Endothelial cell (in vitro differentiated cells): Measurements from ENCODE around the gene SULT1C2. TPM values are rescaled to one million over a fixed set of nuclear protein-coding genes. Genes with fewer than 3 reads are reported as not detected.
"Not testable (repeated sequence)": the region's sequence is repeated elsewhere in the genome, so short reads cannot be mapped to it uniquely, and the experiment has no call there.

Source experiments
- DNase-seq: peaks from one replicate; pipeline ENCODE4 v3.0.0; 2021; ENCODE audit warnings: low spot score
- H3K27ac Mint-ChIP-seq: one replicate; pipeline ENCODE4 v1.8.0; 2021; ENCODE audit warnings: mixed read lengths, inconsistent platforms; ENCODE audit not compliant: unreplicated experiment
- H3K27me3 Mint-ChIP-seq: one replicate; pipeline ENCODE4 v1.8.0; 2021; ENCODE audit warnings: mild to moderate bottlenecking, moderate library complexity, mixed read lengths, inconsistent platforms; ENCODE audit not compliant: unreplicated experiment
- H3K36me3 Mint-ChIP-seq: one replicate; pipeline ENCODE4 v1.8.0; 2021; ENCODE audit warnings: mild to moderate bottlenecking, low read depth, mixed read lengths, inconsistent platforms; ENCODE audit not compliant: unreplicated experiment
- H3K4me1 Mint-ChIP-seq: one replicate; pipeline ENCODE4 v1.8.0; 2021; ENCODE audit warnings: mild to moderate bottlenecking, mixed read lengths, inconsistent platforms; ENCODE audit not compliant: unreplicated experiment
- H3K4me3 Mint-ChIP-seq: one replicate; pipeline ENCODE4 v1.8.0; 2021; ENCODE audit warnings: mild to moderate bottlenecking, mixed read lengths, inconsistent platforms; ENCODE audit not compliant: unreplicated experiment
- H3K9me3 Mint-ChIP-seq: one replicate; pipeline ENCODE4 v1.8.0; 2021; ENCODE audit warnings: mixed read lengths, inconsistent platforms; ENCODE audit not compliant: unreplicated experiment
- total RNA-seq: library from RNA; stranded (reverse); fragmentation: NEBNext Ultra II Directional; extraction: Animal tissue kit (Norgen Biotek cat#: 25700); gene quantifications from one replicate; pipeline ENCODE4 v1.2.1, GENCODE V29; 2021; ENCODE audit not compliant: unreplicated experiment
- TF ChIP-seq, protein P1 (sequence below): fragments of 200-600 bp; sonication (generic); IDR thresholded peaks from one replicate; pipeline ENCODE4 v1.5.0; 2021; ENCODE audit warnings: antibody characterized with exemption; ENCODE audit not compliant: unreplicated experiment

The SULT1C2 gene
- total RNA-seq, 1 donor from 2014 or later: 0.85 TPM

DNA sequence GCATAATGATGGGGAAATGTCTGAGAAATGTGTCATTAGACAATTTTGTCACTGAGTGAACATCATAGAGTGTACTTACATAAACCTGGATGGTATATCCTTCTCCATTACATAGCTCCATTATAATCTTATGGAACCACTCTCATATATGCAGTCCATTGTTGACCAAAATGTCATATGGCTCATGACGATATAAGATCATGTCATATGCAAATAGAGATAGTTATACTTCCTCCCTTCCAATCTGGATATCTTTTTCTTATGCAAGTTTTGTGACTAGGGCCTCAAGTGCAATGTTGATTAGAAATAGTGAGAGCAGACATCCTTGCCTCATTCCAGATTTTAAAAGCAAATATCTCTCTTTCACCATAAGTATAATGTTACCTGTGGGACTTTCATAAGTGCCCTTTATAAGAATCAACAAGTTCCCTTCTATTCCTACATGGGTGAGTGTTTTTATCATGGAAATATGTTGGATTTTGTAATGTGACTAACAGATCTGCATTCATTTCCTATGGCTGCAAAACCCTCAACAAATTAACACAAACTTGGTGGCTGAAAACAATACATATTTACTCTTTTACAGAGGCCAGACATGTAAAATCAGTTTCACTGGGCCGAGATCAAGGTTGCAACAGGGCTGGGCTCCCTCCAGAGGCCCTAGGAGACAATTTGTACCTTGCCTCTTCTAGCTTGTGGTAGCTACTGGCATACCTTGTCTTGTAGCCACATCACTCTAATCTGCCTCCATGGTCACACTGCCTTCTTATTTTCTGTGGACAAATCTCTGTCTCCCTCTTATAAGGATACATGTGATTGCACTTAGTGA, 67.4 kb downstream of the SULT1C2 start:
- Mint-ChIP-seq H3K27me3 (peaks cover 2% of the 10 kb centered on the region), H3K4me3 (no peak overlapping the region), H3K9me3 (no peaks in the 10 kb centered on the region), H3K27ac (no peak overlapping the region), H3K4me1 (peaks cover 10% of the 10 kb centered on the region), H3K36me3 (peaks cover 7% of the 10 kb centered on the region)
- no peak for DNase-seq
- TF ChIP-seq, protein P1, sequence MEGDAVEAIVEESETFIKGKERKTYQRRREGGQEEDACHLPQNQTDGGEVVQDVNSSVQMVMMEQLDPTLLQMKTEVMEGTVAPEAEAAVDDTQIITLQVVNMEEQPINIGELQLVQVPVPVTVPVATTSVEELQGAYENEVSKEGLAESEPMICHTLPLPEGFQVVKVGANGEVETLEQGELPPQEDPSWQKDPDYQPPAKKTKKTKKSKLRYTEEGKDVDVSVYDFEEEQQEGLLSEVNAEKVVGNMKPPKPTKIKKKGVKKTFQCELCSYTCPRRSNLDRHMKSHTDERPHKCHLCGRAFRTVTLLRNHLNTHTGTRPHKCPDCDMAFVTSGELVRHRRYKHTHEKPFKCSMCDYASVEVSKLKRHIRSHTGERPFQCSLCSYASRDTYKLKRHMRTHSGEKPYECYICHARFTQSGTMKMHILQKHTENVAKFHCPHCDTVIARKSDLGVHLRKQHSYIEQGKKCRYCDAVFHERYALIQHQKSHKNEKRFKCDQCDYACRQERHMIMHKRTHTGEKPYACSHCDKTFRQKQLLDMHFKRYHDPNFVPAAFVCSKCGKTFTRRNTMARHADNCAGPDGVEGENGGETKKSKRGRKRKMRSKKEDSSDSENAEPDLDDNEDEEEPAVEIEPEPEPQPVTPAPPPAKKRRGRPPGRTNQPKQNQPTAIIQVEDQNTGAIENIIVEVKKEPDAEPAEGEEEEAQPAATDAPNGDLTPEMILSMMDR: no peak

DNA sequence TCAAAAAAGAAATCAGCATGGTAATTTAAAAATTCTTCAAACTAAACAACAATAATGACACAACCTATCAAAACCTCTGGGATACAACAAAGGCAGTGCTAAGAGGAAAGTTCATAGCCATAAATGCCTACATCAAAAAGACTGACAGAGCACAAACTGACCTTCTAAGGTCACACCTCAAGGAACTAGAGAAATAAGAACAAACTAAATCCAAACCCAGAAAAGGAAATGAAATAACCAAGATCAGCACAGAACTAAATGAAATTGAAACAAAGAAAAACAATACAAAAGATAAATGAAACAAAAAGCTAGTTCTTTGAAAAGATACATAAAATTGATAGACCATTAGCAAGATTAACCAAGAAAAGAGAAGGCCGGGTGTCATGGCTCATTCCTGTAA, 70.6 kb downstream of the SULT1C2 start:
- H3K27me3 Mint-ChIP-seq, H3K4me3 Mint-ChIP-seq, H3K9me3 Mint-ChIP-seq: not testable (repeated sequence)

More for the DNA sequence above, 70.6 kb downstream of the SULT1C2 start:
- DNase-seq, H3K4me1 Mint-ChIP-seq, H3K27ac Mint-ChIP-seq: not testable (repeated sequence)
- peaks cover 27% of the 10 kb centered on the region for H3K36me3 Mint-ChIP-seq

Other genes with a start within 250 kb of the SULT1C2 start
- gene SULT1C3, start 48.9 kb upstream of the SULT1C2 start, total RNA-seq: not detected
- gene SULT1C4, start 89.1 kb downstream of the SULT1C2 start, total RNA-seq: 22.6 TPM
- gene GCC2, start 160.3 kb downstream of the SULT1C2 start, total RNA-seq: 64.9 TPM
- gene LIMS1, start 245.6 kb downstream of the SULT1C2 start, total RNA-seq: 144 TPM